H1 (cell line): ENCODE data around the gene GGT5. TPM values are rescaled to one million over a fixed set of nuclear protein-coding genes. Genes with fewer than 3 reads are reported as not detected.

ENCODE experiments used
- CTCF ChIA-PET: fragments of 300-600 bp; sonication (Branson Sonifier 250); formaldehyde crosslinking; loops from one replicate; lab custom pipeline; 2021; ENCODE audit not compliant: partially characterized antibody; lab: Charles Lee
- POLR2A ChIA-PET: fragments of 300-600 bp; sonication (Branson Sonifier 250); formaldehyde crosslinking; loops from one replicate; lab custom pipeline; 2021; ENCODE audit warnings: inconsistent platforms; ENCODE audit not compliant: partially characterized antibody; lab: Charles Lee
- DNase-seq, 2 experiments: peaks; one replicate each; pipeline versions ENCODE4 v3.0.0 to v3.0.0-alpha.2; 2010 to 2022; ENCODE audit warnings: low spot score in 2 of 2, low read depth in 1 of 2, mixed read lengths in 1 of 2
- FAIRE-seq: peaks from 2 replicates; lab custom pipeline; 2011; peaks lifted over from hg19 to GRCh38; lab: Jason Lieb, UNC
- H2AFZ ChIP-seq: 2 replicates; pipeline ENCODE4 v1.8.1; 2012; ENCODE audit warnings: low read length, inconsistent platforms
- H2AK5ac ChIP-seq: 2 replicates; pipeline ENCODE4 v1.6.1; 2013; ENCODE audit warnings: low read depth, low read length
- H2BK120ac ChIP-seq: replicated peaks from 2 replicates; pipeline ENCODE3; 2013; ENCODE audit warnings: low read depth, low read length, inconsistent platforms
- H2BK12ac ChIP-seq: 2 replicates; pipeline ENCODE4 v1.6.1; 2013; ENCODE audit warnings: low read depth, low read length
- H2BK15ac ChIP-seq: 2 replicates; pipeline ENCODE4 v1.6.1; 2013; ENCODE audit warnings: low read length
- H2BK20ac ChIP-seq: 2 replicates; pipeline ENCODE4 v1.6.1; 2013; ENCODE audit warnings: low read length
- H2BK5ac ChIP-seq: 2 replicates; pipeline ENCODE4 v1.6.1; 2013; ENCODE audit warnings: low read depth, low read length
- H3K14ac ChIP-seq: 2 replicates; pipeline ENCODE4 v1.6.1; 2013; ENCODE audit warnings: inconsistent platforms; ENCODE audit not compliant: insufficient read length
- H3K18ac ChIP-seq: 2 replicates; pipeline ENCODE4 v1.6.1; 2013; ENCODE audit warnings: low read length; ENCODE audit errors: extremely low read depth
- H3K23ac ChIP-seq: 2 replicates; pipeline ENCODE4 v1.6.1; 2013; ENCODE audit warnings: inconsistent platforms; ENCODE audit not compliant: insufficient read length
- H3K23me2 ChIP-seq: 2 replicates; pipeline ENCODE4 v1.6.1; 2013; ENCODE audit warnings: low read depth, low read length
- H3K27ac ChIP-seq: 2 replicates; pipeline ENCODE4 v1.6.1; 2011; ENCODE audit warnings: low read depth, low read length, inconsistent platforms
- H3K27me3 ChIP-seq, 4 experiments: replicated peaks in 1 of 4; 1 replicate in 1 of 4; 2 replicates in 3 of 4; pipeline versions ENCODE4 v1.6.1 to v1.8.1; 2011 to 2013; ENCODE audit warnings: low read length in 3 of 4, mild to moderate bottlenecking in 3 of 4, inconsistent platforms in 2 of 4, mixed read lengths in 2 of 4, moderate library complexity in 1 of 4; ENCODE audit not compliant: control insufficient read depth in 3 of 4, insufficient read depth in 3 of 4; ENCODE audit errors: extremely low read depth in 1 of 4
- H3K36me3 ChIP-seq, 4 experiments: 2 replicates each; pipeline versions ENCODE4 v1.6.1 to v1.8.1; 2011 to 2013; ENCODE audit warnings: mild to moderate bottlenecking in 4 of 4, low read length in 3 of 4, moderate library complexity in 2 of 4, control low read depth in 1 of 4, inconsistent platforms in 1 of 4; ENCODE audit not compliant: insufficient read depth in 4 of 4, control insufficient read depth in 2 of 4
- H3K4ac ChIP-seq: replicated peaks from 2 replicates; pipeline ENCODE3; 2013; ENCODE audit warnings: low read length, low read depth, mixed read lengths, inconsistent platforms; ENCODE audit not compliant: insufficient read length
- H3K4me1 ChIP-seq, 4 experiments: replicated peaks in 1 of 4; 1 replicate in 1 of 4; 2 replicates in 3 of 4; pipeline versions ENCODE4 v1.6.1 to v1.8.1; 2011 to 2013; ENCODE audit warnings: low read length in 3 of 4, inconsistent platforms in 2 of 4, mixed read lengths in 1 of 4; ENCODE audit not compliant: insufficient read depth in 4 of 4, control insufficient read depth in 3 of 4
- H3K4me2 ChIP-seq, 2 experiments: 2 replicates each; pipeline versions ENCODE4 v1.6.1 to v1.8.1; 2011 to 2013; ENCODE audit warnings: low read depth in 2 of 2, low read length in 2 of 2, control low read depth in 1 of 2, inconsistent platforms in 1 of 2, mild to moderate bottlenecking in 1 of 2; ENCODE audit not compliant: insufficient read depth in 1 of 2
- H3K4me3 ChIP-seq, 4 experiments: fragments of 200-600, 300-600 bp in 1 of 4; sonication (generic), shearing (Covaris generic), sonication (Bioruptor Twin) in 1 of 4; 2 replicates each; pipeline versions ENCODE4 v1.5.1 to v1.8.1; 2011 to 2016; ENCODE audit warnings: low read length in 4 of 4, low read depth in 3 of 4, control low read depth in 2 of 4, inconsistent platforms in 2 of 4, mild to moderate bottlenecking in 2 of 4, mixed read lengths in 1 of 4, moderate library complexity in 1 of 4; ENCODE audit not compliant: insufficient read depth in 2 of 4; ENCODE audit errors: extremely low read depth in 1 of 4
- H3K56ac ChIP-seq: replicated peaks from 2 replicates; pipeline ENCODE3; 2013; ENCODE audit warnings: low read depth, mild to moderate bottlenecking, mixed read lengths, low read length, inconsistent platforms; ENCODE audit not compliant: insufficient read length
- H3K79me1 ChIP-seq: 2 replicates; pipeline ENCODE4 v1.6.1; 2013; ENCODE audit warnings: low read depth, low read length, control low read depth
- H3K79me2 ChIP-seq, 2 experiments: 2 replicates each; pipeline versions ENCODE4 v1.6.1 to v1.8.1; 2012 to 2013; ENCODE audit warnings: low read length in 2 of 2, mild to moderate bottlenecking in 2 of 2, inconsistent platforms in 1 of 2; ENCODE audit not compliant: insufficient read depth in 2 of 2, control insufficient read depth in 1 of 2
- H3K9ac ChIP-seq, 4 experiments: replicated peaks in 1 of 4; 1 replicate in 1 of 4; 2 replicates in 3 of 4; pipeline versions ENCODE4 v1.6.1 to v1.8.1; 2011 to 2013; ENCODE audit warnings: low read depth in 3 of 4, low read length in 3 of 4, control low read depth in 2 of 4, mild to moderate bottlenecking in 2 of 4, moderate library complexity in 2 of 4, inconsistent platforms in 1 of 4; ENCODE audit errors: extremely low read depth in 1 of 4
- H3K9me3 ChIP-seq, 2 experiments: 2 replicates each; pipeline versions ENCODE4 v1.6.1 to v1.8.1; 2012 to 2013; ENCODE audit warnings: mild to moderate bottlenecking in 2 of 2, moderate library complexity in 2 of 2, control low read depth in 1 of 2, inconsistent platforms in 1 of 2, low read depth in 1 of 2, low read length in 1 of 2, mixed read lengths in 1 of 2; ENCODE audit not compliant: insufficient read depth in 2 of 2
- H4K20me1 ChIP-seq, 2 experiments: replicated peaks in 1 of 2; 2 replicates each; pipeline versions ENCODE3 to v1.8.1; 2011 to 2013; ENCODE audit warnings: inconsistent platforms in 2 of 2, low read length in 2 of 2, mild to moderate bottlenecking in 1 of 2; ENCODE audit not compliant: insufficient read depth in 2 of 2, control insufficient read depth in 1 of 2
- H4K5ac ChIP-seq: 2 replicates; pipeline ENCODE4 v1.6.1; 2013; ENCODE audit warnings: low read length, low read depth, mixed read lengths, inconsistent platforms; ENCODE audit not compliant: insufficient read length
- H4K8ac ChIP-seq: 2 replicates; pipeline ENCODE4 v1.8.0; 2013; ENCODE audit warnings: mild to moderate bottlenecking, moderate library complexity, low read length, inconsistent platforms; ENCODE audit not compliant: insufficient read depth; ENCODE audit errors: extremely low read depth
- H4K91ac ChIP-seq: replicated peaks from 2 replicates; pipeline ENCODE3; 2013; ENCODE audit warnings: low read length, mixed read lengths, inconsistent platforms; ENCODE audit not compliant: insufficient read length
- JUND ChIP-seq: IDR thresholded peaks from 2 replicates; pipeline ENCODE4 v1.6.1; 2011; ENCODE audit warnings: mild to moderate bottlenecking, improper control_type of control experiment, low read length
- SUZ12 ChIP-seq: fragments of 200-600 bp; sonication (generic); IDR thresholded peaks from 2 replicates; pipeline ENCODE4 v1.6.1; 2012; ENCODE audit warnings: mild to moderate bottlenecking, inconsistent platforms, low read length, moderate library complexity, mixed read lengths
- WGBS, 2 experiments: shearing (Covaris generic) in 1 of 2; methylation state at CpG; one replicate each; pipeline versions ENCODE4 v1.1.6 to v1.1.7; 2013 to 2015; ENCODE audit warnings: low lambda C conversion rate in 2 of 2, mixed read lengths in 2 of 2, inconsistent platforms in 1 of 2, low coverage in 1 of 2, missing lambda C conversion rate in 1 of 2; ENCODE audit not compliant: insufficient replicate concordance in 2 of 2, insufficient coverage in 1 of 2, insufficient read length in 1 of 2; ENCODE audit errors: extremely low coverage in 1 of 2, missing lambda C conversion rate in 1 of 2; 5-methylcytosine and 5-hydroxymethylcytosine counted together
- polyA plus RNA-seq, 7 experiments: library from polyadenylated mRNA; depleted of rRNA in 3 of 7; stranded (reverse) in 5 of 7; unstranded in 2 of 7; fragments of >200 nt in 5 of 7; fragments of 200-250 nt in 2 of 7; gene quantifications; 1 replicate in 5 of 7; 2 replicates in 1 of 7; 4 replicates in 1 of 7; pipeline versions ENCODE4 v1.2.1 to v1.2.3, GENCODE V29; 2011 to 2013; ENCODE audit warnings: missing spikeins in 2 of 7, mixed read lengths in 2 of 7
- total RNA-seq: library from RNA; stranded (reverse); fragmentation: NEBNext Ultra II Directional; extraction: Animal tissue kit (Norgen Biotek cat#: 25700); gene quantifications from 2 replicates; pipeline ENCODE4 v1.2.1, GENCODE V29; 2021

GGT5 gene
- total and polyA plus RNA-seq, 2 of the 8 experiments (the other 6 are each of a cell fraction or from before 2014, with no cell fraction given): 0.05 TPM; not detected in 1

DNA sequence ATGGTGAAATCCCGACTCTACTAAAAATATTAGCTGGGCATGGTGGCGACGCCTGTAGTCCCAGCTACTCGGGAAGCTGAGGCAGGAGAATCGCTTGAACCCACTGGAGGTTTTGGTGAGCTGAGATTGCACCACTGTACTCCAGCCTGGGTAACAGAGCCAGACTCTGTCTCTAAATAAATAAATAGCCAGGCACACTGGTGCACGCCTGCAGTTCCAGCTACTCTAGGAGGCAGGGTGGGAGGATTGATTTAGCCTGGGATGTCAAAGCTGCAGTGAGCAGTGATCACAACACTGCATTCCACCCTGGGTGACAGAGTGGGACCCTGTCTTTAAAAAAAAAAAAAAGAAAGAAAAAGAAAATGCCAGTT is 46.2 kb downstream of the GGT5 start:
- Histone ChIP-seq H3K4ac (no peak overlapping the region), H2AFZ (no peak overlapping the region), H4K20me1 (no peaks in the 10 kb centered on the region)
- DNase-seq: no peak
- POLR2A ChIA-PET: interaction anchor here (1.4 kb wide), 1 partner anchor 13 kb away, joined by 4 read pairs; no protein-coding TSS in a partner anchor
- CTCF ChIA-PET: interaction anchor here (1.1 to 6.0 kb wide), 7 partner anchors 8 to 44 kb away, joined by 3 to 43 read pairs (median 4); no protein-coding TSS in a partner anchor
- TF ChIP-seq JUND: no peak
- no peak for TF ChIP-seq SUZ12
- TF ChIP-seq, all 59 proteins: peak for 0
- Histone ChIP-seq H3K4me3 (no peak overlapping the region), H3K79me2 (no peaks in the 10 kb centered on the region), H2BK20ac (no peak overlapping the region), H3K18ac (no peak overlapping the region), H4K8ac (no peak overlapping the region), H2BK5ac (no peak overlapping the region), H2AK5ac (no peak overlapping the region), H2BK12ac (no peak overlapping the region), H3K23me2 (no peaks in the 10 kb centered on the region), H3K56ac (no peak overlapping the region), H3K9ac (no peak overlapping the region), H4K5ac (no peak overlapping the region), H4K91ac (no peak overlapping the region), H3K27me3 (no peaks in the 10 kb centered on the region), H3K4me1 (no peaks in the 10 kb centered on the region), H3K79me1 (no peaks in the 10 kb centered on the region), H3K4me2 (no peak overlapping the region), H3K23ac (no peak overlapping the region), H3K27ac (no peak overlapping the region), H3K36me3 (no peaks in the 10 kb centered on the region), H3K14ac (no peak overlapping the region), H3K9me3 (no peaks in the 10 kb centered on the region), H2BK120ac (no peak overlapping the region), H2BK15ac (no peak overlapping the region)
- 82% methylated on average over 6 of the region's 6 CpGs; no CpG with 5 or more reads in 1 of the 2 experiments for WGBS, 2 experiments
- no peak for FAIRE-seq
